ENCODE results near the gene C12orf42.
"Not testable (repeated sequence)": the region's sequence is repeated elsewhere in the genome, so short reads cannot be mapped to it uniquely, and the experiment has no call there.

Gene C12orf42

GRCh38 chr12:103494734-103495468 is 867 bp downstream of the C12orf42 start:
- DNase-seq (ENCODE audit: low read depth in 2 of 2): no peak

- DNase-seq (ENCODE audit: low read depth in 2 of 2): no peak
These were observed 1.6 kb downstream of the C12orf42 start for GRCh38 chr12:103494051-103494733.

- DNase-seq (ENCODE audit: low read depth in 2 of 2): no peak
These were observed 2.6 kb downstream of the C12orf42 start for GRCh38 chr12:103493199-103493598.

DNA sequence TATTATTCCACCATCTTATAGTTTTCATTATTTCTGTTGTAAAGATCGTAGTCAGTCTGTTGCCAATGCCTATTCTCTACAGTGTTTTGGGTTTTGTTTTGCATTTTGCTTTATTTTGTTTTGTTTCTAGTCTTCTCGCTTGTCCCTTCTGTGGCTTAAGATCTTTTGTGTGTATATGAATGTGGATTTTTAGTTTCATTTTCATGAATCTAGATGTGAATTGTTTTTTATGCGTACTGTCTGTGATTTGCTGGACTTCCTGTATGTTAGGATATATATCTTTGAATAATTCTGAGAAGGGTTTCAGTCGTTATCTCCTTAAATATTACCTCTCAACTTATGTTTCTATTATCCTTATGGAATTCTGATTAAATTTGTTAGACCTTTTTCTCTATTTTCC is 13.4 kb downstream of the C12orf42 start:
- DNase-seq (ENCODE audit: low read depth in 2 of 2): no peak

DNA sequence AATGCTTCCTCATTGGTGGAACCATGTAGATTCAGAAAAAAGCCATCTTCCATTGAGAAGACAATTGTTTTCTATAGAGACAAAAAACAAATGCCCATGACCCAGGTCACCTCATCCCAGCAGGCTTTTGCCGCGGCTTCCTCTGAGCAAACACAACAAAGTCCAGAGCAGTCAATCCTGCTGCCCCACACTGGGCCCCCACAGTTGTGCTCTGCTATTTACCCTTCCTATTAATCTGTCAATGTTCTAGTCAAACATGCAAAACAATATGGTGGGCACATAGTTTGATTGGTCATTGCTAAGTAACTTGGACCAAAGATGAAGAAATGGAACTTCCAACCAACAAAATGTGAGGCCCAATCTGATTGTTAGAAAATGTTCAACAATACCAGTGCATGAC is 20.7 kb downstream of the C12orf42 start:
- no peak for DNase-seq (ENCODE audit: low read depth in 2 of 2)

GRCh38 chr12:103470664-103471063 is 25.1 kb downstream of the C12orf42 start:
- DNase-seq (ENCODE audit: low read depth in 2 of 2): no peak

DNA sequence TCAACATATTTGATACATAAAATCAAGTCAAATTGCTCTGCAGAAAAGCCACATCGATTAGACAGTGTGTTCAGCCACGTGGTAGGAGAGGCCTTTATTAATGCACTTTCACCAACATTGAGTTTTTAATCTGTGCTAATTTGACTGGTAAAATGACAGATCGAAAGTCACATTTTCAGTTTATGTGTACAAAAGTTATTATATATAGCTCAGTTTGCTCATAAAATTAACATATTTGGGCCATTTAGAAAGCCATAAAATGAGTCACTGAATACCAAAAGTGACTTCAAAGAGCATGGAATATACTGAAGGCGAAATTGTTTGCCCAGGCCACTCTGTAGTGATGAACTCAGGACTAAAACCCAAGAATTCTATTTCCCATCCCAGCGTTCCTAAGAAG is 26.0 kb downstream of the C12orf42 start:
- no peak for DNase-seq (ENCODE audit: low read depth in 2 of 2)

GRCh38 chr12:103468837-103469236 is 26.9 kb downstream of the C12orf42 start:
- DNase-seq (ENCODE audit: low read depth in 2 of 2): no peak

DNA sequence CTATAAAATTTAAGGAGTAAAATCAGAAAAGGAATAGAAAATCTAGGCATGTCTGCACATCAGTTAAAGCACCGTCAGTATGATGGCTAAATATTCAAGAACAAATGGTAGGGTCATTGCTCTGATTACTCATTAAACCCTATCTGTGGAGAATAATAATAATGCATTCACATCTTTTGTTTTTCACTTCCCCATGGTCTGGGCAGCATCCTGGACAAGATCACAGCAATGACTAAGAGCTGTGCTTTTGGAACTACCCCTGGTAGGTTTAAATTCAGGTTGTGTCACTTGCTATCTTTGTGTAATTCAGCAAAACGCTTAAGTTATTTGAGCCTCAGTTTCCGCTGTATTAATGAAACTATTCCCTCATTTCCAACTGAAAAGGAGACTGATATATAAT is 33.1 kb downstream of the C12orf42 start:
- DNase-seq (ENCODE audit: low read depth in 2 of 2): no peak

DNA sequence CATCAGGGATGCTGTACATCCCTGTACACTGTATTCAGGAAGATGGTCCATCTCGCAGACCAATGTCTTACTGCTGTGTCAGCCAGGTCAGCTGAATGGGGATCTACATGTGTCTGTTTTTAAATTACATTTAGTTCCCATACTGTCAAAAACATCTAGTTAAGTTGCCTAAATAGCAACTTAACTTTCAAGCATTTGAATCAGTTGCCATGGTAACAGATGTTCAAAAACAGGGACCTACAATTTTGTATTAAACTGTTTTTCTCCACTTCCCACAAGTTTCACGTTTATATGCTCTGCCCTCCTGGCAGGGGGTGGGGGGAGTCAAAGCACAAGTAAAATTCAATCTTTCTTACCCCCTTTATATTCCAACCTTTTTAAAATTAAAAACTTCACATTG is 38.3 kb downstream of the C12orf42 start:
- DNase-seq (ENCODE audit: low read depth in 2 of 2): no peak

GRCh38 chr12:103456006-103456405 is 39.8 kb downstream of the C12orf42 start:
- no peak for DNase-seq (ENCODE audit: low read depth in 2 of 2)

GRCh38 chr12:103455020-103455763 is 40.6 kb downstream of the C12orf42 start:
- DNase-seq (ENCODE audit: low read depth in 2 of 2): no peak

DNA sequence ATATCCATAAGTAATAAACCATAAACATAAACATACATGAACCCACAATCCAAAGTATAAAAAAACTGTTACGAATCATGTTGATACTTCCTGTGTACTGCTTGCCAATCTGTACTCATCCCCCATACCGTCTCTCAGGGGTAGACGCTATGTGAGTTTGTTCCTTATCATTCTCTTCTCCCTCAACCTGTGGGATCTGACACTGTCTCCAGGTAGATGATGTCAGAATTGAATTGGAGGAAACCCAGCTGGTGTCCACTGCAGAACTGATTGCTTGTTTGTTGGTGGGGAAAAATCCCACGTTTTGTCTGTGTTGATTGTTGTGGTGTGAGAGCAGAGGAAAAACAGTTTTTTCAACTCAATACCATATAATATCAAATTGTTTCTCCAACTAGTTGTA is 50.8 kb downstream of the C12orf42 start:
- DNase-seq (ENCODE audit: low read depth in 2 of 2): no peak

GRCh38 chr12:103442822-103443221 is 52.9 kb downstream of the C12orf42 start:
- DNase-seq (ENCODE audit: low read depth in 2 of 2): no peak

DNA sequence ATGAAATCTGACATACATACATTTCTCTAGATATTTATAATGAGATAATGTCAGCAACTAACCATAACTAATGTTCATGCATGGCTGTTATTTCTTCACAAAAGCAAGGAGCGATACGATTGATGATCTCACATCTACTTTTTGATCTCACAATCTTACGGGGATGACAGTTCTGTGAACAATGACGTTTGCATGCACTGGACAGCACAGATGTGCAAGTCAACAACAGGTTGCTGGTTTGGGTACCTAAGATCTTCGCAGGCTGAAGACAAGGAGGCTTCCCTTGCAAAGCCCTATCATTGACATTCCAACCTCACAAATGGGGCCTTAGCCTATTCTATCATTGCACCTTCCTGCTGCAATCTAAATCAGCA is 53.6 kb downstream of the C12orf42 start:
- DNase-seq (ENCODE audit: low read depth in 2 of 2): no peak

- peak in 1 of 2 experiments; percentile 9 for DNase-seq (ENCODE audit: low read depth in 2 of 2)
These were observed 54.2 kb downstream of the C12orf42 start for GRCh38 chr12:103441437-103442181.

GRCh38 chr12:103434165-103435105 is 61.3 kb downstream of the C12orf42 start:
- DNase-seq (ENCODE audit: low read depth in 2 of 2): not testable (repeated sequence)

- no peak for DNase-seq (ENCODE audit: low read depth in 2 of 2)
These were observed 63.8 kb downstream of the C12orf42 start for GRCh38 chr12:103431950-103432349.

- no peak for DNase-seq (ENCODE audit: low read depth in 2 of 2)
These were observed 64.4 kb downstream of the C12orf42 start for GRCh38 chr12:103431387-103431786.

GRCh38 chr12:103425674-103426073 is 70.1 kb downstream of the C12orf42 start:
- not testable (repeated sequence) for DNase-seq (ENCODE audit: low read depth in 2 of 2)
